RWPE2 (cell line): ENCODE measurements around the gene RBM47.
A peak's percentile ranks its signal among the peaks of the same experiment; 100 is the strongest.

Experiments used
- ATAC-seq: fragments of 200-7000 bp; cut with Tn5 transposase; 3 replicates; pipeline ENCODE4 v1.9.1; 2021; ENCODE audit warnings: low read depth
- DNase-seq: peaks from one replicate; pipeline ENCODE4 v3.0.0-alpha.2; 2020; ENCODE audit warnings: low spot score
- H3K27ac ChIP-seq: fragments of 450-650 bp; 2 replicates; pipeline ENCODE4 v1.5.1; 2017; ENCODE audit warnings: mild to moderate bottlenecking; ENCODE audit not compliant: poor library complexity, severe bottlenecking
- H3K27me3 ChIP-seq: fragments of 250-450 bp; sonication (Bioruptor Pico); 2 replicates; pipeline ENCODE4 v1.5.1; 2021; ENCODE audit warnings: mild to moderate bottlenecking, moderate library complexity; ENCODE audit not compliant: insufficient read depth, poor library complexity, severe bottlenecking
- H3K36me3 ChIP-seq: fragments of 250-450 bp; sonication (Bioruptor Pico); 2 replicates; pipeline ENCODE4 v1.5.1; 2020; ENCODE audit warnings: low read depth, mild to moderate bottlenecking, moderate library complexity
- H3K4me1 ChIP-seq: fragments of 250-450 bp; sonication (Bioruptor Pico); 2 replicates; pipeline ENCODE4 v1.5.1; 2021; ENCODE audit warnings: mild to moderate bottlenecking, moderate library complexity; ENCODE audit not compliant: insufficient read depth, poor library complexity, severe bottlenecking
- H3K4me3 ChIP-seq: fragments of 250-450 bp; sonication (Bioruptor Pico); 2 replicates; pipeline ENCODE4 v1.5.1; 2021; ENCODE audit warnings: mild to moderate bottlenecking, moderate library complexity; ENCODE audit not compliant: severe bottlenecking
- H3K9me3 ChIP-seq: fragments of 250-450 bp; sonication (Bioruptor Pico); 2 replicates; pipeline ENCODE4 v1.5.1; 2021; ENCODE audit warnings: mild to moderate bottlenecking, moderate library complexity; ENCODE audit not compliant: severe bottlenecking
- CTCF ChIP-seq: fragments of 450-650 bp; IDR thresholded peaks from one replicate; pipeline ENCODE4 v1.5.1; 2017; ENCODE audit warnings: mild to moderate bottlenecking, moderate library complexity; ENCODE audit not compliant: poor library complexity, severe bottlenecking

RBM47 gene

GRCh38 chr4:40621229-40621591 lies 8.5 kb downstream of the RBM47 start:
- Histone ChIP-seq H3K27me3 (no peaks in the 10 kb centered on the region), H3K27ac (peak overlapping the region; percentile 71)
- no peak for ATAC-seq

GRCh38 chr4:40619600-40619999 lies 10.1 kb downstream of the RBM47 start:
- Histone ChIP-seq H3K9me3 (no peaks in the 10 kb centered on the region), H3K27ac (no peak overlapping the region), H3K36me3 (no peaks in the 10 kb centered on the region), H3K4me1 (peaks cover 18% of the 10 kb centered on the region), H3K27me3 (no peaks in the 10 kb centered on the region), H3K4me3 (no peak overlapping the region)
- ATAC-seq (no peak), DNase-seq (no peak)
- TF ChIP-seq CTCF, result no peak

More at GRCh38 chr4:40621229-40621591, 8.5 kb downstream of the RBM47 start:
- Histone ChIP-seq H3K36me3 (no peaks in the 10 kb centered on the region), H3K9me3 (no peaks in the 10 kb centered on the region), H3K4me3 (no peak overlapping the region), H3K4me1 (peaks cover 26% of the 10 kb centered on the region)
- no peak for TF ChIP-seq CTCF
- DNase-seq, result no peak

GRCh38 chr4:40617872-40618271 lies 11.8 kb downstream of the RBM47 start:
- Histone ChIP-seq H3K4me3 (no peak overlapping the region), H3K27me3 (no peaks in the 10 kb centered on the region), H3K4me1 (peaks cover 18% of the 10 kb centered on the region), H3K27ac (no peak overlapping the region), H3K36me3 (no peaks in the 10 kb centered on the region), H3K9me3 (no peaks in the 10 kb centered on the region)
- TF ChIP-seq CTCF, result no peak
- ATAC-seq (no peak), DNase-seq (no peak)

- Histone ChIP-seq H3K27me3 (no peaks in the 10 kb centered on the region), H3K27ac (no peak overlapping the region), H3K4me3 (no peak overlapping the region), H3K9me3 (no peaks in the 10 kb centered on the region), H3K4me1 (no peaks in the 10 kb centered on the region), H3K36me3 (no peaks in the 10 kb centered on the region)
- no peak for ATAC-seq
- no peak for DNase-seq
- no peak for TF ChIP-seq CTCF
These were observed 15.6 kb downstream of the RBM47 start for GRCh38 chr4:40614031-40614430.

GRCh38 chr4:40613456-40613855 lies 16.2 kb downstream of the RBM47 start:
- Histone ChIP-seq H3K27ac (no peak overlapping the region), H3K9me3 (no peaks in the 10 kb centered on the region), H3K36me3 (no peaks in the 10 kb centered on the region), H3K27me3 (no peaks in the 10 kb centered on the region), H3K4me1 (no peaks in the 10 kb centered on the region), H3K4me3 (no peak overlapping the region)
- no peak for TF ChIP-seq CTCF
- DNase-seq (no peak), ATAC-seq (peak; percentile 33; the same call in 1 of the 3 replicates)
